ENCODE measurements around the gene MAPKBP1.

- TF ChIP-seq, protein P1, sequence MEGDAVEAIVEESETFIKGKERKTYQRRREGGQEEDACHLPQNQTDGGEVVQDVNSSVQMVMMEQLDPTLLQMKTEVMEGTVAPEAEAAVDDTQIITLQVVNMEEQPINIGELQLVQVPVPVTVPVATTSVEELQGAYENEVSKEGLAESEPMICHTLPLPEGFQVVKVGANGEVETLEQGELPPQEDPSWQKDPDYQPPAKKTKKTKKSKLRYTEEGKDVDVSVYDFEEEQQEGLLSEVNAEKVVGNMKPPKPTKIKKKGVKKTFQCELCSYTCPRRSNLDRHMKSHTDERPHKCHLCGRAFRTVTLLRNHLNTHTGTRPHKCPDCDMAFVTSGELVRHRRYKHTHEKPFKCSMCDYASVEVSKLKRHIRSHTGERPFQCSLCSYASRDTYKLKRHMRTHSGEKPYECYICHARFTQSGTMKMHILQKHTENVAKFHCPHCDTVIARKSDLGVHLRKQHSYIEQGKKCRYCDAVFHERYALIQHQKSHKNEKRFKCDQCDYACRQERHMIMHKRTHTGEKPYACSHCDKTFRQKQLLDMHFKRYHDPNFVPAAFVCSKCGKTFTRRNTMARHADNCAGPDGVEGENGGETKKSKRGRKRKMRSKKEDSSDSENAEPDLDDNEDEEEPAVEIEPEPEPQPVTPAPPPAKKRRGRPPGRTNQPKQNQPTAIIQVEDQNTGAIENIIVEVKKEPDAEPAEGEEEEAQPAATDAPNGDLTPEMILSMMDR (IDR thresholded peaks at IDR 0.05; ENCODE audit: low read length), result no peak
- no peak for TF ChIP-seq EZH2 (optimal IDR thresholded peaks at IDR 0.05; ENCODE audit: low read depth, low read length)
Measured at GRCh38 chr15:41817327-41817726, 43.0 kb downstream of the MAPKBP1 start.

Data from MM.1S (cell line).